A549 treated with Mapracorat at 1 μM for 4 hours (cell line): Measurements from ENCODE around the gene PPARGC1A. TPM values are rescaled to one million over a fixed set of nuclear protein-coding genes. Genes with fewer than 3 reads are reported as not detected.

Experiments
- total RNA-seq: library from RNA; stranded (reverse); fragments of 200-300 nt; extraction: Qiagen RNA extraction; gene quantifications from 5 replicates; pipeline ENCODE4 v1.2.3, GENCODE V29; 2022

The PPARGC1A gene
- total RNA-seq = 0.02 to 0.10 TPM (median 0.04 TPM) in 4 of 5 replicates, not detected in the other

DNA sequence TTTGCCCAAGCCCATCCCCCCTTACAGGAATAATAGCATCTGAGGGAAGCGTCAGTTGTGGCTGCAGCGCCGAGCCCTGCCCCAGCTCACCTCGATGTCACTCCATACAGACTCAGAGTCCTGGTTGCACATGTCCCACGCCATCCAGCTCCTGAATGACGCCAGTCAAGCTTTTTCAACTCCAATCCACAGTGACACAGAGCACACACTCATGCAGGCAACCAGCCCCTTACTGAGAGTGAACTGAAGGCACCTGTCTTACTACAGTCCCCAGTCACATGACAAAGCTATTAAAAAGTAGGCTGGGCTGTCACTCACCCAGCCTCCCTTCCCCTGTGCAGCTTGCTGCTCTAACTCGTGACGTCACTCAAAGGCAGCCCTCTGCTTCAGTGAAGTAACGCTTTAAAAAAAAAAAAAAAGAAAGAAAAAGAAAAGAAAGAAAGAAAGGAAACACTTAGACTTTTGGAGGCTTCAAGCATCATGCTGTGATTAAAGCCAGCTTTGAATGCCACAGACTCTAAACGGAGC, at the start of gene PPARGC1A:
Gene PPARGC1A (minus strand): TSS at position 234 of the 528 bp plus-strand sequence. CDS start 90 bp downstream, at position 144.

